Activated CD4-positive, alpha-beta T cell treated with anti-CD3 and anti-CD28 coated beads for 24 hours (primary cell): Measurements from ENCODE around the gene PPM1B.
A peak's percentile ranks its signal among the peaks of the same experiment; 100 is the strongest.
"Not testable (repeated sequence)": the region's sequence is repeated elsewhere in the genome, so short reads cannot be mapped to it uniquely, and the experiment has no call there.

Experiments
- DNase-seq, 2 donors: peaks; one replicate each; pipeline ENCODE4 v3.0.0-alpha.2; 2020; ENCODE audit warnings: low read depth in 2 of 2

The PPM1B gene

GRCh38 chr2:44168681-44169154, at the start of gene PPM1B:
Gene PPM1B, plus strand, starts transcription at chr2:44168875. Its CDS starts 32,325 bp downstream, at chr2:44201200.
- peak; percentile 97 to 99 for DNase-seq

GRCh38 chr2:44119878-44120277, 48.8 kb upstream of the PPM1B start:
- no peak for DNase-seq

DNA sequence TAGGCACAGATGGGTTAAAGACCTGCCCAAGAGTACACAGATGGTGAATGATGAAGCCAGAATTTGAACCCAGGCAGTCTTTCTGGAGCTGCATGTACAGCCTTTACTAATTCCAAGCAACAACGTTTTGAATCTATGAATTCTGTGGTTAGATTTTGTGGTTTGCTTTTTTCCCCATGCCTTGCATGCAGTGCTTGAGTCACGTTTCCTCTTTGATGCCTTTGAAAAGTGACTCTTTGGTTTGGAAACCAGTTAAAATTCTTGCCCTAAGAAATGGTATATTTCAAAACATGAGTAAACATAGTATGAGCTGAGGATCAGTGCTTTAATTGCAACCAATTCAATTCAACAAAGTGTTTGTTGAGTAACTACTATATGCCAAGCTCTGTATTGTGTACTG, 48.2 kb upstream of the PPM1B start:
- peak in 1 of 2 donors; percentile 27 for DNase-seq

GRCh38 chr2:44121899-44122298, 46.8 kb upstream of the PPM1B start:
- no peak for DNase-seq

- DNase-seq: no peak
Measured at GRCh38 chr2:44124500-44124899, 44.2 kb upstream of the PPM1B start.

- DNase-seq: no peak
Measured at GRCh38 chr2:44126106-44126797, 42.4 kb upstream of the PPM1B start.

- no peak for DNase-seq
Measured at GRCh38 chr2:44130441-44130840, 38.2 kb upstream of the PPM1B start.

DNA sequence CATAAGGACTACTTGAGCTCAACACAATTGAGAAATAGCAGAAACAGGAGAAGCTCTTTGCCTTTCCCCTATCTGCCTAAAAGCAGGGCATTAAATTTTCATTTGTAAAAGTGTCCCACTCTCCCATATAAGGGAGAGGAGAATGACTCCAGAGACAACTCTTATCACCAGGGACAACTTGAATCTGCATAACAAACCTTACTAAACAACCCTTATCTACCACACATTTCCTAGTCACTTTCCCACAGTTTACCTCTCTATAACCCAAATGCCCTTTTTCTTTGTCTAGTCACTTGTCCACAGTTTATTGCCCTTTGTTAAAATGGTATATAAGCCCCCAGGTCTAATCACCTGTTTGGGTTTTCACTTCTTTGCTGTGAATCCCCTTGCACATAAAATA, 37.5 kb upstream of the PPM1B start:
- DNase-seq: no peak

DNA sequence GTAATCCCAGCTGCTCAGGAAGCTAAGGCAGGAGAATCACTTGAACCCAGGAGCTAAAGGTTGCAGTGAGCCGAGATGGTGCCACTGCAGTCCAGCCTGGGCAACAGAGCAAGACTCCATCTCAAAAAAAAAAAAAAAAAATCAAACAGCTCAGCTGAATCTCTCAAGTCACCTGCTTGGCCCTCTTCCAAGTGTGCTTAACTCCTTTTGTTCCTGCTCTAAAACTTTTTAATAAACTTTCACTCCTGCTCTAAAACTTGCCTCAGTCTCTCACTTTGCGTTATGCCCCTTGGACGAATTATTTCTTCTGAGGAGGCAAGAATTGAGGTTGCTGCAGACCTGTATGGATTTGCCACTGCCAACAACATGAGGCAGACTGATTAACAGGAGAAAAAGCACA, 35.1 kb upstream of the PPM1B start:
- DNase-seq: not testable (repeated sequence)

- no peak for DNase-seq
Measured at GRCh38 chr2:44134848-44135247, 33.8 kb upstream of the PPM1B start.

DNA sequence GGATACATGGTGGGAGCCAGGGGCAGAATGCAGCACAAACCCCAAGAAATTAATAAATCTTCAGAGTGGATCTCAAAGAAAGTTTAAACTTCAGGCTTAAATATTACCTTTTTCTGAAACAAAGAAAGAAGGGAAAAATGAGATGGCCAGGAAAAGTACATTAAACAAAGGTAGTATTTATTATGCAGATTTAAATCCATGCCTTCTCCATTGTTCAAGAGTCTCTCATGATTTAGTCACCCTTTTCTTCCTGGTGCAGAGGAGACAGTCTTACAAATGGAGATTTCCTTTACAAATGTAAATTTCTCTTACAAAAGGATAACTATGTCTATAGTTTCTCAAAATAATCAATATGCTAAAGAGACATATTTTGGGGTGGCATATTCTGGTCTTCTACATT, 33.4 kb upstream of the PPM1B start:
- DNase-seq: no peak

GRCh38 chr2:44135771-44136170, 32.9 kb upstream of the PPM1B start:
- no peak for DNase-seq

DNA sequence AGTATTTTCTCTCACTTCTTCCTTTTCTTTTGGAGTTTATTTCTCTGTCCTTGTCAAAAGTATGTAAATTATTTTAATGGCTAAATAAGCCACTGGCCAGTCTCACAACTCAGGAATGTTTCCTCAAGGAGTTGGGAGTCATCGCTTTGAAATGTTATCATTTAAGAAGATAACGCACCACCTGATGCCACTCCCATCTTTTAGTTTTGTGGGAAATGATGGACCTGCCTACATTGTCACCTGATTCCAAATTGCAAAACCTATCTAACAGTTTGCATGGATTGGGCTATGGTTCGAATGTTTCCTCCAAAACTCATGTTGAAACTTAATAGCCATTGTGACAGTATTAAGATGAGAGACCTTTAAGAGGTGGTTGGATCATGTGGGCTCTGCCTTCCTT, 32.4 kb upstream of the PPM1B start:
- no peak for DNase-seq

DNA sequence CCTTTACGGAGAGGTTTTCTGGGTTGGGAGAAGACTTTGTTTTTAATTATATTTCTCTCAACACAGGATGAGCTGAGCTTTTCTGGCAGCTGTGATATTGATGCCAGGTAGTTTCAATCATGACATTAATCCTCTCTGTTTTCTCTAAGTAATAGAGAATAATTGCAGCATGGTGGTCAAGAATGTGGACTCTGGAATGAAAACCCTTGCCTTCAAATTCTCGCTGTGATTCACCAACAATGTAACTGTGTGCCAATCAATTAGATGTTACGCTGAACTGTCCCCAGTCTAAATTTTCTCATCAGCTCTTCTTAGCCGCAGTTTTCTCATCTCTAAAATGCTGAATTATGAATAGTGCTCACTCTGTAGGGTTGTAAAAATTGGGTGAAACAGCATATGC, 31.6 kb upstream of the PPM1B start:
- DNase-seq: no peak

GRCh38 chr2:44137872-44138551, 30.7 kb upstream of the PPM1B start:
- no peak for DNase-seq

DNA sequence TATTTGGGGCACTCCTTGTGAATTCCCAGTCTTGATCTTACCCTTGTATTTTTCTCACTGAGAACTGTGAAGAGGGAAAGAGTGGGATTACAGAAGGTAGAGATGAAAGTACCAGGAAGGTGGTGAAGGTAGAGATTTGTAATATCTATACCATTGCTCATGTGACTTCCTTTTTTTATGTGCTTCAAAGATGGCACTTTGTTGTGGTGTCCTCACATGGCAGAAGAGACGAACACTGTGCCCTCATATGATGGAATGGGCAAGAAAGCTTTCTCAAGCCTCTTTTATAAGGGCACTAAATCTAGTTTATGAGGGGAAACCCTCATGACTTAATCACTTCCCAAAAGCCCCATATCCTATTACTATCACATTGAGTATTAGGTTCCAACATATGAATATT, 28.9 kb upstream of the PPM1B start:
- no peak for DNase-seq

- DNase-seq: no peak
Measured at GRCh38 chr2:44142306-44142705, 26.4 kb upstream of the PPM1B start.

DNA sequence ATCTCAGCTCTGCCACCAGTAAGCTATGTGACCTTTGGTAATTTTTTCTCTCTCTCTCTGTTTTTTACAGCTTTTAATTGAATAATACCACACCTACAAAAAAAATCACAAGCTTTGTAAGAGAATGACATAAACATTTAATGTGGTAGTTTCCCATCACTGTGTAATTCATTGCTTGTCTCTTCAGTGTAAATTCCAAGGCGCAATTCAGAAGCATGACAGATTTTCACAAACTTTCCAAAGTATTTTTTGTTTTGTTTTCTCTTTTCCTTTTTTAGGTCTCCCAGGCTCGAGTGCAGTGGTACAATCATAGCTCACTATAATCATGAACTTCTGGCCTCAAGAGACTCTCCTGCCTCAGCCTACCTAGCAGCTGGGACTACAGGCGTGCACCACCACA, 25.0 kb upstream of the PPM1B start:
- DNase-seq: no peak

GRCh38 chr2:44148999-44149398, 19.7 kb upstream of the PPM1B start:
- no peak for DNase-seq

DNA sequence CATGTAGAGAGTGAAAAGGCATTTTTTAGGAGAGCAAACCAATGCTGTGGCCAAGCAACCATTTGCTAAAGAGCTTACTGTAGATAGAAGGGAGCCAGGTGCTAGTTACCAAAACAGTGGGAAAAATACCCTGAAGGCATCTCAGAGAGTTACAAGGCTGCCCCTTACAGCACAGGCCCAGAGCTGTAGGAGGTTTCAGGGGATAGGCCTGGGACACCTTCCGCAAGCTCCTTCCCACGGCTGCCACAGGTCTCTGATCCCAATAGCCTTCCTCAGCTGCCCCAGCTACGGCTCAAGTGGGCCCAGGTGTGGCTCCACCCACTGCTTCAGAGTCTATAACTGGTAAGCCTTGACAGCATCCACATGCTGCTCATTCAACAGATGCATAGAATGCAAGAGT, 18.2 kb upstream of the PPM1B start:
- no peak for DNase-seq

DNA sequence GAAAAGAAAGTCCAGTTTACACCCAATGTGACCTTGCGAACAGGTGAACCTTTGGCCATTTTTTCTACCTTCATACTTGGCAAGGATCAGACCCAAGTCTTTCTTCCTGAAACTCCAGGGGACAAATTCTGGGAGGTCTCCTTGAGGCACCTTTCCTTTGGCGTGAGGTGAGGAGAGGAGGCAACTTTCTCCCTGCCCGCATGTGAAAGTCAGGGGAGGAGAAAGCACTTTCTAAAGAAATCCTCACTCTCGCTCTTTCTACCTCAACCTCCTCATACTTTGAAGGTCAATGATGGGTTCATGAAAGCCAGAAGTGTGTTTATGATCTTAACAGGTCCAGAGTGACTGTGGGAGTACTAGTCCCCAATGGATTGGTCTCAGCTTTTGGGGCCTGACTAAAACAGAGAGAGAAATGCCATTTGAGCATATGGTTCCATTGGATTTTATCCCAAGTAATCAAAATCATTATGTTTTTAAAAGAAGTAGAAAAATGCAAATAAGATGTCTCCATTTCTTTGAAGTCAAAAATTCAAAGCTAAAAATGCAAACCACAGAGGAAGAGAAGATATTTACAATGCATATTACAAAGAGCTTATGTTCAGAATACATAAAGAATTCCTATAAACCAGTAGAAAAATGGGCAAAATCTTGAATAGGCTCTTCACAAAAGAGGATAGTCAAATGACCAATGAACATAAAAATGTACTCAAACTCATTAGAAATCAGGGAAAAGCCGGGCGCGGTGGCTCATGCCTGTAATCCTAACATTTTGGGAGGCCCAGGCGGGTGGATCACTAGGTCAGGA, 15.6 kb upstream of the PPM1B start:
- no peak for DNase-seq

- DNase-seq: no peak
Measured at GRCh38 chr2:44155666-44156446, 12.8 kb upstream of the PPM1B start.
